ENCODE measurements around the gene TMEM43.
"Not testable (repeated sequence)": the region's sequence is repeated elsewhere in the genome, so short reads cannot be mapped to it uniquely, and the experiment has no call there.

TMEM43 gene

GRCh38 chr3:14087461-14087860, 37.4 kb upstream of the TMEM43 start:
- not testable (repeated sequence) for H2BK120ac ChIP-seq (ENCODE audit: low read depth, low read length); H2BK5ac ChIP-seq (ENCODE audit: low read depth, low read length, poor library complexity, severe bottlenecking); H3K14ac ChIP-seq (ENCODE audit: low read length in 2 of 2); H2AK5ac ChIP-seq (ENCODE audit: low read length, severe bottlenecking); H3K4me3 ChIP-seq (ENCODE audit: insufficient read depth in 1 of 2, low read depth in 1 of 2, low read length in 2 of 2); H3K9me3 ChIP-seq (ENCODE audit: control insufficient read depth, low read length); H2AFZ ChIP-seq (ENCODE audit: low read depth, low read length); H3K4ac ChIP-seq (ENCODE audit: low read depth in 1 of 2, low read length in 2 of 2); H4K8ac ChIP-seq (ENCODE audit: low read length); H2BK15ac ChIP-seq (ENCODE audit: low read depth, poor library complexity, severe bottlenecking); H3K9ac ChIP-seq (ENCODE audit: low read length); H3K4me2 ChIP-seq (ENCODE audit: low read length, poor library complexity, severe bottlenecking); H3K18ac ChIP-seq (ENCODE audit: low read depth in 1 of 2, low read length in 2 of 2); H3K79me1 ChIP-seq (replicated peaks; ENCODE audit: low read length, poor library complexity, severe bottlenecking); H3K27ac ChIP-seq (ENCODE audit: low read length, poor library complexity, severe bottlenecking); H2BK12ac ChIP-seq (ENCODE audit: low read length in 2 of 2); H3K4me1 ChIP-seq (ENCODE audit: control insufficient read depth, insufficient read depth, low read depth, low read length); H4K91ac ChIP-seq (ENCODE audit: low read length); H3K27me3 ChIP-seq (ENCODE audit: control insufficient read depth in 1 of 2, insufficient read depth in 1 of 2, low read length in 2 of 2); H3K36me3 ChIP-seq (ENCODE audit: control insufficient read depth in 1 of 2, insufficient read depth in 2 of 2, low read depth in 1 of 2, low read length in 2 of 2); DNase-seq; H3K23ac ChIP-seq (ENCODE audit: low read length in 2 of 2)
- 72% methylated on average over 5 of the region's 5 CpGs for WGBS

DNA sequence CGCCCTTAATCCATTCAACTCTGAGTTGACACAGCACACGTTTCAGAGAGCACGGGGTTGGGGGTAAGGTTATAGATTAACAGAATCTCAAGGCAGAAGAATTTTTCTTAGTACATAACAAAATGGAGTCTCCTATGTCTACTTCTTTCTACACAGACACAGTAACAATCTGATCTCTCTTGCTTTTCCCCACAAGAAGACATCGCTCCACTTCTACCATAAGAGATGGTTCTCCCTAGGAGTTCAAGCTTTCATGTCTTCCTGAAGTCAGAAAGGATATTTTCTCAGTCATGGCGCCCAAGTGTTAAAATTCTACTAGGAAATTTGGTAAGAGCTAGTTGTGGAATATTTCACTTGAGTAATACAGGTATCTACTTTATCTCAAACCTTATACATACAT, 32.9 kb upstream of the TMEM43 start:
- H3K36me3 ChIP-seq (ENCODE audit: control insufficient read depth in 1 of 2, insufficient read depth in 2 of 2, low read depth in 1 of 2, low read length in 2 of 2); H2BK5ac ChIP-seq (ENCODE audit: low read depth, low read length, poor library complexity, severe bottlenecking); H3K14ac ChIP-seq (ENCODE audit: low read length in 2 of 2); H2BK120ac ChIP-seq (ENCODE audit: low read depth, low read length); H2BK12ac ChIP-seq (ENCODE audit: low read length in 2 of 2); H3K9ac ChIP-seq (ENCODE audit: low read length); H3K27me3 ChIP-seq (ENCODE audit: control insufficient read depth in 1 of 2, insufficient read depth in 1 of 2, low read length in 2 of 2); H3K9me3 ChIP-seq (ENCODE audit: control insufficient read depth, low read length); H2BK15ac ChIP-seq (ENCODE audit: low read depth, poor library complexity, severe bottlenecking); H3K18ac ChIP-seq (ENCODE audit: low read depth in 1 of 2, low read length in 2 of 2); H4K91ac ChIP-seq (ENCODE audit: low read length); H3K4me3 ChIP-seq (ENCODE audit: insufficient read depth in 1 of 2, low read depth in 1 of 2, low read length in 2 of 2); H3K4me2 ChIP-seq (ENCODE audit: low read length, poor library complexity, severe bottlenecking); H3K27ac ChIP-seq (ENCODE audit: low read length, poor library complexity, severe bottlenecking); H2AK5ac ChIP-seq (ENCODE audit: low read length, severe bottlenecking); H2AFZ ChIP-seq (ENCODE audit: low read depth, low read length); H3K79me1 ChIP-seq (replicated peaks; ENCODE audit: low read length, poor library complexity, severe bottlenecking); H3K23ac ChIP-seq (ENCODE audit: low read length in 2 of 2); H4K8ac ChIP-seq (ENCODE audit: low read length); DNase-seq; H3K4me1 ChIP-seq (ENCODE audit: control insufficient read depth, insufficient read depth, low read depth, low read length); H3K4ac ChIP-seq (ENCODE audit: low read depth in 1 of 2, low read length in 2 of 2): not testable (repeated sequence)
- WGBS: 60% methylated on average over 1 of the region's 5 CpGs

- H3K9ac ChIP-seq (ENCODE audit: low read length): no peak overlapping the region
- H3K9me3 ChIP-seq (ENCODE audit: control insufficient read depth, low read length): peaks cover 3% of the 10 kb centered on the region
- H3K27me3 ChIP-seq (ENCODE audit: control insufficient read depth in 1 of 2, insufficient read depth in 1 of 2, low read length in 2 of 2): no peaks in the 10 kb centered on the region
- no peak overlapping the region for H3K18ac ChIP-seq (ENCODE audit: low read depth in 1 of 2, low read length in 2 of 2)
- H3K4me3 ChIP-seq (ENCODE audit: insufficient read depth in 1 of 2, low read depth in 1 of 2, low read length in 2 of 2): no peak overlapping the region
- no peak overlapping the region for H4K91ac ChIP-seq (ENCODE audit: low read length)
- no peak overlapping the region for H2BK5ac ChIP-seq (ENCODE audit: low read depth, low read length, poor library complexity, severe bottlenecking)
- no peak overlapping the region for H3K27ac ChIP-seq (ENCODE audit: low read length, poor library complexity, severe bottlenecking)
- H3K4me1 ChIP-seq (ENCODE audit: control insufficient read depth, insufficient read depth, low read depth, low read length): no peaks in the 10 kb centered on the region
- H3K36me3 ChIP-seq (ENCODE audit: control insufficient read depth in 1 of 2, insufficient read depth in 2 of 2, low read depth in 1 of 2, low read length in 2 of 2): no peaks in the 10 kb centered on the region
- no peak overlapping the region for H3K4ac ChIP-seq (ENCODE audit: low read depth in 1 of 2, low read length in 2 of 2)
- H3K4me2 ChIP-seq (ENCODE audit: low read length, poor library complexity, severe bottlenecking): no peak overlapping the region
- no peak overlapping the region for H2BK15ac ChIP-seq (ENCODE audit: low read depth, poor library complexity, severe bottlenecking)
- no peak for DNase-seq
- no peak overlapping the region for H2AFZ ChIP-seq (ENCODE audit: low read depth, low read length)
- H3K14ac ChIP-seq (ENCODE audit: low read length in 2 of 2): no peak overlapping the region
- no peak overlapping the region for H2AK5ac ChIP-seq (ENCODE audit: low read length, severe bottlenecking)
- no peak overlapping the region for H2BK120ac ChIP-seq (ENCODE audit: low read depth, low read length)
- H3K79me1 ChIP-seq (replicated peaks; ENCODE audit: low read length, poor library complexity, severe bottlenecking): no peaks in the 10 kb centered on the region
- no CpG with 5 or more reads among the region's 2 CpGs for WGBS
- H4K8ac ChIP-seq (ENCODE audit: low read length): no peak overlapping the region
- H3K23ac ChIP-seq (ENCODE audit: low read length in 2 of 2): no peak overlapping the region
- H2BK12ac ChIP-seq (ENCODE audit: low read length in 2 of 2): no peak overlapping the region
Observed at GRCh38 chr3:14092464-14092863, 32.4 kb upstream of the TMEM43 start.

DNA sequence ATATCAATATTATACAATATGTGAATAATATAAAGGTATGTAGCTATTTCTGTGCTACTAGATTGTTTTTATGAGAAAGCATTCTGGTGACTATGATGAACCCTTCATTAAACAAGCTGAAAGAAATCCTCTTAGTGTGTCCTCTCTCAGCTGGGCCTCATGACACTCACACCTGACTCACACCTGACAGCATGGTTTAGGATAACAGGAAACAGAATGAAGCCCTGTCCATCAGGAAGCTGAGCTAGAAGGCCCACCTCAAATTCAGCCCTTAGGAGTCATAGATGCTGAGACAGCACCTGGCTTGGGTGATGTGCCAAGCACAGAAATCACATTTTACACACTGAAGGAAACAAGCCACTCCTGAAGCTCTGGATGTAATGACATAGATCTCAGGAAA, 31.0 kb upstream of the TMEM43 start:
- H2BK120ac ChIP-seq (ENCODE audit: low read depth, low read length): no peak overlapping the region
- no peak overlapping the region for H3K9ac ChIP-seq (ENCODE audit: low read length)
- H3K18ac ChIP-seq (ENCODE audit: low read depth in 1 of 2, low read length in 2 of 2): no peak overlapping the region
- no peak overlapping the region for H4K91ac ChIP-seq (ENCODE audit: low read length)
- H3K9me3 ChIP-seq (ENCODE audit: control insufficient read depth, low read length): peaks cover 4% of the 10 kb centered on the region
- H3K4me1 ChIP-seq (ENCODE audit: control insufficient read depth, insufficient read depth, low read depth, low read length): no peaks in the 10 kb centered on the region
- H2BK5ac ChIP-seq (ENCODE audit: low read depth, low read length, poor library complexity, severe bottlenecking): no peak overlapping the region
- no peaks in the 10 kb centered on the region for H3K36me3 ChIP-seq (ENCODE audit: control insufficient read depth in 1 of 2, insufficient read depth in 2 of 2, low read depth in 1 of 2, low read length in 2 of 2)
- no peak overlapping the region for H4K8ac ChIP-seq (ENCODE audit: low read length)
- no peak overlapping the region for H2BK12ac ChIP-seq (ENCODE audit: low read length in 2 of 2)
- H2AK5ac ChIP-seq (ENCODE audit: low read length, severe bottlenecking): no peak overlapping the region
- H3K27me3 ChIP-seq (ENCODE audit: control insufficient read depth in 1 of 2, insufficient read depth in 1 of 2, low read length in 2 of 2): no peaks in the 10 kb centered on the region
- no peak overlapping the region for H3K23ac ChIP-seq (ENCODE audit: low read length in 2 of 2)
- H3K4me2 ChIP-seq (ENCODE audit: low read length, poor library complexity, severe bottlenecking): no peak overlapping the region
- H3K79me1 ChIP-seq (replicated peaks; ENCODE audit: low read length, poor library complexity, severe bottlenecking): no peaks in the 10 kb centered on the region
- no peak overlapping the region for H3K14ac ChIP-seq (ENCODE audit: low read length in 2 of 2)
- no peak overlapping the region for H3K4me3 ChIP-seq (ENCODE audit: insufficient read depth in 1 of 2, low read depth in 1 of 2, low read length in 2 of 2)
- DNase-seq: no peak
- H2AFZ ChIP-seq (ENCODE audit: low read depth, low read length): no peak overlapping the region
- no peak overlapping the region for H3K27ac ChIP-seq (ENCODE audit: low read length, poor library complexity, severe bottlenecking)
- H3K4ac ChIP-seq (ENCODE audit: low read depth in 1 of 2, low read length in 2 of 2): no peak overlapping the region
- no peak overlapping the region for H2BK15ac ChIP-seq (ENCODE audit: low read depth, poor library complexity, severe bottlenecking)
